ENCODE data around the gene MLANA. TPM values are rescaled to one million over a fixed set of nuclear protein-coding genes. Genes with fewer than 3 reads are reported as not detected.

Gene MLANA
- not detected for total RNA-seq
- polyA plus RNA-seq: under 1 TPM in 1 of 2 donors, not detected in 1; 0.25 TPM
- long read RNA-seq, donor 1, partial matches to known transcripts: 0 of 1 reads
- long read RNA-seq, donor 1, other reads (novel, unspliced or antisense): 1 of 1 reads
- long read RNA-seq, donor 2: 0 reads

- intact Hi-C loops (cut with DNase I): no loop called here
- Histone ChIP-seq H3K27ac (ENCODE audit: low read depth in 1 of 2, low read length in 2 of 2) (no peak within 1 kb of the TSS), H3K9me3 (ENCODE audit: control insufficient read depth, low read length) (no peaks in the 10 kb centered on the region), H3K36me3 (ENCODE audit: control insufficient read depth in 1 of 2, insufficient read depth in 2 of 2, low read length in 1 of 2) (peaks cover 0 to under 1% of the 10 kb centered on the region in 2 donors), H3K4me3 (ENCODE audit: low read length in 2 of 2) (no peak within 1 kb of the TSS), H3K4me1 (ENCODE audit: control insufficient read depth in 1 of 2, insufficient read depth in 2 of 2, low read length in 2 of 2) (no peaks in the 10 kb centered on the region), H3K27me3 (ENCODE audit: control insufficient read depth in 1 of 2, insufficient read depth in 2 of 2, low read length in 1 of 2) (no peaks in the 10 kb centered on the region)
- 81 to 86% methylated on average over 9 of the region's 9 CpGs for WGBS, 2 donors
- ATAC-seq (ENCODE audit: low FRiP score) (no peak), DNase-seq (no peak)
Observed at GRCh38 chr9:5890641-5891040, at the start of gene MLANA. Gene MLANA, plus strand, starts transcription at chr9:5890889. Its CDS starts 1,586 bp downstream, at chr9:5892475.

- DNase-seq (no peak), ATAC-seq (ENCODE audit: low FRiP score) (no peak)
- WGBS, 2 donors: 86 to 92% methylated on average over 12 of the region's 12 CpGs
- H3K4me1 ChIP-seq (ENCODE audit: control insufficient read depth in 1 of 2, insufficient read depth in 2 of 2, low read length in 2 of 2): no peaks in the 10 kb centered on the region
- no peak overlapping the region for H3K4me3 ChIP-seq (ENCODE audit: low read length in 2 of 2)
- no peaks in the 10 kb centered on the region for H3K9me3 ChIP-seq (ENCODE audit: control insufficient read depth, low read length)
- H3K36me3 ChIP-seq (ENCODE audit: control insufficient read depth in 1 of 2, insufficient read depth in 2 of 2, low read length in 1 of 2): no peaks in the 10 kb centered on the region
- intact Hi-C loops (cut with DNase I): no loop called here
- H3K27ac ChIP-seq (ENCODE audit: low read depth in 1 of 2, low read length in 2 of 2): no peak overlapping the region
- no peaks in the 10 kb centered on the region for H3K27me3 ChIP-seq (ENCODE audit: control insufficient read depth in 1 of 2, insufficient read depth in 2 of 2, low read length in 1 of 2)
Observed at GRCh38 chr9:5841771-5842573, 48.7 kb upstream of the MLANA start.

- Histone ChIP-seq H3K36me3 (ENCODE audit: control insufficient read depth in 1 of 2, insufficient read depth in 2 of 2, low read length in 1 of 2) (no peaks in the 10 kb centered on the region), H3K27me3 (ENCODE audit: control insufficient read depth in 1 of 2, insufficient read depth in 2 of 2, low read length in 1 of 2) (no peaks in the 10 kb centered on the region), H3K27ac (ENCODE audit: low read depth in 1 of 2, low read length in 2 of 2) (no peak overlapping the region), H3K4me3 (ENCODE audit: low read length in 2 of 2) (no peak overlapping the region), H3K4me1 (ENCODE audit: control insufficient read depth in 1 of 2, insufficient read depth in 2 of 2, low read length in 2 of 2) (no peaks in the 10 kb centered on the region), H3K9me3 (ENCODE audit: control insufficient read depth, low read length) (no peaks in the 10 kb centered on the region)
- DNase-seq (no peak), ATAC-seq (ENCODE audit: low FRiP score) (no peak)
- WGBS, 2 donors: 52 to 57% methylated on average over 5 of the region's 5 CpGs
- intact Hi-C loops (cut with DNase I): no loop called here
Observed at GRCh38 chr9:5842929-5843793, 47.5 kb upstream of the MLANA start.

GRCh38 chr9:5843794-5844471, 46.8 kb upstream of the MLANA start:
- Histone ChIP-seq H3K36me3 (ENCODE audit: control insufficient read depth in 1 of 2, insufficient read depth in 2 of 2, low read length in 1 of 2) (no peaks in the 10 kb centered on the region), H3K4me3 (ENCODE audit: low read length in 2 of 2) (no peak overlapping the region), H3K27ac (ENCODE audit: low read depth in 1 of 2, low read length in 2 of 2) (no peak overlapping the region), H3K27me3 (ENCODE audit: control insufficient read depth in 1 of 2, insufficient read depth in 2 of 2, low read length in 1 of 2) (no peaks in the 10 kb centered on the region), H3K4me1 (ENCODE audit: control insufficient read depth in 1 of 2, insufficient read depth in 2 of 2, low read length in 2 of 2) (no peaks in the 10 kb centered on the region), H3K9me3 (ENCODE audit: control insufficient read depth, low read length) (no peaks in the 10 kb centered on the region)
- no peak for DNase-seq
- intact Hi-C loops (cut with DNase I): no loop called here
- ATAC-seq (ENCODE audit: low FRiP score): peak; percentile 40
- 52 to 59% methylated on average over 8 of the region's 8 CpGs for WGBS, 2 donors

- Histone ChIP-seq H3K4me1 (ENCODE audit: control insufficient read depth in 1 of 2, insufficient read depth in 2 of 2, low read length in 2 of 2) (no peaks in the 10 kb centered on the region), H3K36me3 (ENCODE audit: control insufficient read depth in 1 of 2, insufficient read depth in 2 of 2, low read length in 1 of 2) (no peaks in the 10 kb centered on the region), H3K4me3 (ENCODE audit: low read length in 2 of 2) (no peak overlapping the region), H3K27me3 (ENCODE audit: control insufficient read depth in 1 of 2, insufficient read depth in 2 of 2, low read length in 1 of 2) (no peaks in the 10 kb centered on the region), H3K9me3 (ENCODE audit: control insufficient read depth, low read length) (no peaks in the 10 kb centered on the region), H3K27ac (ENCODE audit: low read depth in 1 of 2, low read length in 2 of 2) (no peak overlapping the region)
- 82 to 87% methylated on average over 1 of the region's 1 CpG for WGBS, 2 donors
- intact Hi-C loops (cut with DNase I): no loop called here
- ATAC-seq (ENCODE audit: low FRiP score) (no peak), DNase-seq (no peak)
Observed at GRCh38 chr9:5845157-5845531, 45.5 kb upstream of the MLANA start.

GRCh38 chr9:5846096-5846495, 44.6 kb upstream of the MLANA start:
- WGBS, 2 donors: 97 to 100% methylated on average over 1 of the region's 1 CpG
- H3K4me1 ChIP-seq (ENCODE audit: control insufficient read depth in 1 of 2, insufficient read depth in 2 of 2, low read length in 2 of 2): no peaks in the 10 kb centered on the region
- no peak overlapping the region for H3K4me3 ChIP-seq (ENCODE audit: low read length in 2 of 2)
- no peaks in the 10 kb centered on the region for H3K27me3 ChIP-seq (ENCODE audit: control insufficient read depth in 1 of 2, insufficient read depth in 2 of 2, low read length in 1 of 2)
- ATAC-seq (ENCODE audit: low FRiP score) (no peak), DNase-seq (no peak)
- no peak overlapping the region for H3K27ac ChIP-seq (ENCODE audit: low read depth in 1 of 2, low read length in 2 of 2)
- no peaks in the 10 kb centered on the region for H3K36me3 ChIP-seq (ENCODE audit: control insufficient read depth in 1 of 2, insufficient read depth in 2 of 2, low read length in 1 of 2)
- no peaks in the 10 kb centered on the region for H3K9me3 ChIP-seq (ENCODE audit: control insufficient read depth, low read length)
- intact Hi-C loops (cut with DNase I): no loop called here

GRCh38 chr9:5846501-5846921, 44.2 kb upstream of the MLANA start:
- no peak for ATAC-seq (ENCODE audit: low FRiP score)
- WGBS, 2 donors: 88 to 89% methylated on average over 4 of the region's 4 CpGs
- Histone ChIP-seq H3K27ac (ENCODE audit: low read depth in 1 of 2, low read length in 2 of 2) (no peak overlapping the region), H3K36me3 (ENCODE audit: control insufficient read depth in 1 of 2, insufficient read depth in 2 of 2, low read length in 1 of 2) (no peaks in the 10 kb centered on the region), H3K27me3 (ENCODE audit: control insufficient read depth in 1 of 2, insufficient read depth in 2 of 2, low read length in 1 of 2) (no peaks in the 10 kb centered on the region), H3K4me3 (ENCODE audit: low read length in 2 of 2) (no peak overlapping the region), H3K9me3 (ENCODE audit: control insufficient read depth, low read length) (no peaks in the 10 kb centered on the region), H3K4me1 (ENCODE audit: control insufficient read depth in 1 of 2, insufficient read depth in 2 of 2, low read length in 2 of 2) (no peaks in the 10 kb centered on the region)
- intact Hi-C loops (cut with DNase I): no loop called here
- no peak for DNase-seq

GRCh38 chr9:5848372-5848882, 42.3 kb upstream of the MLANA start:
- no peaks in the 10 kb centered on the region for H3K36me3 ChIP-seq (ENCODE audit: control insufficient read depth in 1 of 2, insufficient read depth in 2 of 2, low read length in 1 of 2)
- H3K27me3 ChIP-seq (ENCODE audit: control insufficient read depth in 1 of 2, insufficient read depth in 2 of 2, low read length in 1 of 2): no peaks in the 10 kb centered on the region
- H3K27ac ChIP-seq (ENCODE audit: low read depth in 1 of 2, low read length in 2 of 2): no peak overlapping the region
- WGBS, 2 donors: 79 to 85% methylated on average over 3 of the region's 3 CpGs
- no peaks in the 10 kb centered on the region for H3K9me3 ChIP-seq (ENCODE audit: control insufficient read depth, low read length)
- no peak overlapping the region for H3K4me3 ChIP-seq (ENCODE audit: low read length in 2 of 2)
- intact Hi-C loops (cut with DNase I): no loop called here
- DNase-seq (no peak), ATAC-seq (ENCODE audit: low FRiP score) (no peak)
- H3K4me1 ChIP-seq (ENCODE audit: control insufficient read depth in 1 of 2, insufficient read depth in 2 of 2, low read length in 2 of 2): no peaks in the 10 kb centered on the region
